GM23338 (cell line): ENCODE measurements around the gene FDXACB1.

Source experiments
- CREB1 ChIP-seq: fragments of 250-450 bp; sonication (Bioruptor Pico); IDR thresholded peaks from 2 replicates; pipeline ENCODE4 v1.5.0; 2020; ENCODE audit warnings: low read depth, mild to moderate bottlenecking, moderate library complexity
- CTCF ChIP-seq, 2 experiments: fragments of 200-600 bp in 1 of 2; sonication (generic) in 1 of 2; conservative IDR thresholded peaks; 2 replicates each; pipeline versions ENCODE4 v1.5.1 to v1.6.1; 2016 to 2017; ENCODE audit warnings: antibody characterized with exemption in 2 of 2, low read depth in 2 of 2, mild to moderate bottlenecking in 2 of 2, moderate library complexity in 1 of 2
- ETS1 ChIP-seq: IDR thresholded peaks from 2 replicates; pipeline ENCODE4 v1.6.1; 2016; ENCODE audit warnings: antibody characterized with exemption
- EZH2 ChIP-seq: fragments of 200-600 bp; sonication (generic); IDR thresholded peaks from one replicate; pipeline ENCODE4 v1.8.0; 2017; ENCODE audit warnings: antibody characterized with exemption, mild to moderate bottlenecking, low read depth; ENCODE audit not compliant: unreplicated experiment
- EZH2phosphoT487 ChIP-seq: fragments of 200-600 bp; sonication (generic); IDR thresholded peaks from one replicate; pipeline ENCODE4 v1.8.1; 2018; ENCODE audit warnings: antibody characterized with exemption; ENCODE audit not compliant: unreplicated experiment
- NANOG ChIP-seq: IDR thresholded peaks from 2 replicates; pipeline ENCODE4 v1.6.1; 2016; ENCODE audit warnings: antibody characterized with exemption, borderline replicate concordance
- POLR2AphosphoS5 ChIP-seq: IDR thresholded peaks from 2 replicates; pipeline ENCODE4 v1.6.1; 2016; ENCODE audit warnings: antibody characterized with exemption, low read depth
- REST ChIP-seq: IDR thresholded peaks from one replicate; pipeline ENCODE4 v1.6.1; 2018; ENCODE audit warnings: antibody characterized with exemption; ENCODE audit not compliant: unreplicated experiment
- STAT1 ChIP-seq: IDR thresholded peaks from one replicate; pipeline ENCODE4 v1.6.1; 2016; ENCODE audit warnings: antibody characterized with exemption; ENCODE audit not compliant: unreplicated experiment
- ZNF331 ChIP-seq: fragments of 250-450 bp; sonication (Bioruptor Pico); IDR thresholded peaks from 2 replicates; pipeline ENCODE4 v1.5.0; 2020; ENCODE audit warnings: low read depth, mild to moderate bottlenecking, moderate library complexity

- no peak for TF ChIP-seq CTCF (conservative IDR thresholded peaks at IDR 0.05; ENCODE audit: low read depth in 2 of 2)
- no peak for TF ChIP-seq POLR2AphosphoS5
- no peak for TF ChIP-seq CREB1
- no peak for TF ChIP-seq EZH2
- no peak for TF ChIP-seq EZH2phosphoT487
- no peak for TF ChIP-seq NANOG
- no peak for TF ChIP-seq ETS1
- no peak for TF ChIP-seq STAT1
- no peak for TF ChIP-seq REST
- no peak for TF ChIP-seq ZNF331 (CRISPR knock-in tag)
These were observed 42.2 kb downstream of the FDXACB1 start for GRCh38 chr11:111836721-111837120.
